Tibial artery (tissue), 4 donors: ENCODE data around the gene GDF15.
A peak's percentile ranks its signal among the peaks of the same experiment; 100 is the strongest.

Source experiments
- DNase-seq, 2 donors: peaks; one replicate each; pipeline ENCODE4 v3.0.0-alpha.2; 2019
- H3K27ac ChIP-seq, 2 donors: fragments of 200-600 bp; sonication (generic) in 1 of 2; 1 replicate in 1 of 2; 2 replicates in 1 of 2; pipeline ENCODE4 v1.5.1; 2018 to 2019; ENCODE audit warnings: mild to moderate bottlenecking in 1 of 2
- H3K27me3 ChIP-seq, 2 donors: fragments of 200-600 bp; sonication (generic) in 1 of 2; one replicate each; pipeline versions ENCODE4 v1.5.1 to v1.6.0; 2016 to 2019
- H3K36me3 ChIP-seq, 3 donors: fragments of 200-600 bp; sonication (generic) in 2 of 3; one replicate each; pipeline ENCODE4 v1.5.1; 2016 to 2019; ENCODE audit warnings: mild to moderate bottlenecking in 2 of 3
- H3K4me1 ChIP-seq, 4 donors: fragments of 200-600 bp; sonication (generic) in 2 of 4; 1 replicate in 3 of 4; 2 replicates in 1 of 4; pipeline ENCODE4 v1.5.1; 2016 to 2019
- H3K4me3 ChIP-seq, 2 donors: fragments of 200-600 bp; sonication (generic) in 1 of 2; 1 replicate in 1 of 2; 2 replicates in 1 of 2; pipeline ENCODE4 v1.5.1; 2018 to 2019; ENCODE audit warnings: mild to moderate bottlenecking in 2 of 2
- H3K9me3 ChIP-seq, 3 donors: fragments of 200-600 bp; sonication (generic) in 1 of 3; one replicate each; pipeline ENCODE4 v1.5.1; 2016 to 2019
- intact Hi-C: fragments of 100-400 bp; cut with DNase I; formaldehyde crosslinking; loops from one replicate; pipeline ENCODE4 v1.15.0; 2023; ENCODE audit warnings: low total_unique reads
- TF ChIP-seq, protein P1 (sequence below), 2 experiments: fragments of 200-600 bp in 1 of 2; fragments of 450-650 bp in 1 of 2; IDR thresholded peaks; one replicate each; pipeline ENCODE4 v1.5.1; 2017 to 2019; ENCODE audit warnings: antibody characterized with exemption in 2 of 2, mild to moderate bottlenecking in 1 of 2, moderate library complexity in 1 of 2

The GDF15 gene

DNA sequence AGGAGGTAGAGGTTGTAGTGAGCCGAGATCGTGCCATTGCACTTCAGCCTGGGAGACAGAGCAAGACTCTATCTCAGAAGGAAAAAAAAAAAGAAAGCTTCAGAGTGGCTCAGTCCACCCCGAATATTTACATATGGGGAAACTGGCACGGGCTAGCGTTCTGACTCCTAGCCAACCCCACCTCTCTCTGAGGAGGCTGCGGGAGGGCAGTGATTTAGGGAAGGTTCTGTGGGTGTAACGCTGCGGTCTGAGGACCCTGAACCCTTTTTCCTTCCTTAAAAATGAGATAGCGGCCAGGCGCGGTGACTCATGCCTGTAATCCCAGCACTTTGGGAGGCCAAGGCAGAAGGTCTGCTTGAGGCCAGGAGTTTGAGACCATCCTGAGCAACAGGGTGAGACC lies 6.5 kb downstream of the GDF15 start:
- Histone ChIP-seq H3K36me3 (no peaks in the 10 kb centered on the region), H3K4me3 (no peak overlapping the region), H3K27me3 (peaks cover 0 to 20% of the 10 kb centered on the region in 2 donors), H3K4me1 (peaks cover 0 to 12% (median 8%) of the 10 kb centered on the region in 4 donors), H3K9me3 (no peaks in the 10 kb centered on the region), H3K27ac (no peak overlapping the region)
- intact Hi-C loops, result no loop called here
- peak; percentile 68 to 78 for DNase-seq
- TF ChIP-seq, protein P1, sequence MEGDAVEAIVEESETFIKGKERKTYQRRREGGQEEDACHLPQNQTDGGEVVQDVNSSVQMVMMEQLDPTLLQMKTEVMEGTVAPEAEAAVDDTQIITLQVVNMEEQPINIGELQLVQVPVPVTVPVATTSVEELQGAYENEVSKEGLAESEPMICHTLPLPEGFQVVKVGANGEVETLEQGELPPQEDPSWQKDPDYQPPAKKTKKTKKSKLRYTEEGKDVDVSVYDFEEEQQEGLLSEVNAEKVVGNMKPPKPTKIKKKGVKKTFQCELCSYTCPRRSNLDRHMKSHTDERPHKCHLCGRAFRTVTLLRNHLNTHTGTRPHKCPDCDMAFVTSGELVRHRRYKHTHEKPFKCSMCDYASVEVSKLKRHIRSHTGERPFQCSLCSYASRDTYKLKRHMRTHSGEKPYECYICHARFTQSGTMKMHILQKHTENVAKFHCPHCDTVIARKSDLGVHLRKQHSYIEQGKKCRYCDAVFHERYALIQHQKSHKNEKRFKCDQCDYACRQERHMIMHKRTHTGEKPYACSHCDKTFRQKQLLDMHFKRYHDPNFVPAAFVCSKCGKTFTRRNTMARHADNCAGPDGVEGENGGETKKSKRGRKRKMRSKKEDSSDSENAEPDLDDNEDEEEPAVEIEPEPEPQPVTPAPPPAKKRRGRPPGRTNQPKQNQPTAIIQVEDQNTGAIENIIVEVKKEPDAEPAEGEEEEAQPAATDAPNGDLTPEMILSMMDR (IDR thresholded peaks at IDR 0.05), result no peak

- Histone ChIP-seq H3K4me3 (no peak overlapping the region), H3K27ac (no peak overlapping the region), H3K4me1 (peaks cover 0 to 10% (median 6%) of the 10 kb centered on the region in 4 donors), H3K36me3 (no peaks in the 10 kb centered on the region), H3K9me3 (no peaks in the 10 kb centered on the region), H3K27me3 (peaks cover 0 to 25% of the 10 kb centered on the region in 2 donors)
- DNase-seq, result no peak
- intact Hi-C loops, result no loop called here
- TF ChIP-seq, protein P1 (IDR thresholded peaks at IDR 0.05), result no peak
These were observed 7.0 kb downstream of the GDF15 start for GRCh38 chr19:18392926-18393325.

DNA sequence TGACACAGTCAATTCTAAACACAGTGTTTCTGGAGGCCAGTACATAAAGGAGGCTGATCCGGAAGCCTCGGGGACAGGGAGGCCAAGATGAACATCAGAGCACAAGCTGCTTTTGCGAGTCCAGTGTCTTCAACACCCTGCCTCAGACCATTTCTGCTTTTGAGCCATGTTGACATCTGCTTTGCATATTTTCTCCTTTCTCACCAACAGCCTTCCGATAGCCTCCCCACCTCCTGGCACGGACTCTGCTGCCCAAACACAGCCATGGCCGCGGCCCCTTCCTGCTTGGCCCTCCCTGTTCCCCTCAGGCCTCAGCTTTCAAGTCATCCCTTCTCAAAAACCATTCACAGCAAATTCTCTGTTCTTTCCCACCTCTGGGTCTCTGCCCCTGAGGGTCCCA lies 7.9 kb downstream of the GDF15 start:
- Histone ChIP-seq H3K27ac (no peak overlapping the region), H3K4me3 (no peak overlapping the region), H3K27me3 (peaks cover 0 to 32% of the 10 kb centered on the region in 2 donors), H3K36me3 (no peaks in the 10 kb centered on the region), H3K4me1 (peaks cover 0 to under 1% (median 0%) of the 10 kb centered on the region in 4 donors), H3K9me3 (no peaks in the 10 kb centered on the region)
- intact Hi-C loops, result no loop called here
- DNase-seq, result peak in 1 of 2 donors; percentile 54
- TF ChIP-seq, protein P1 (IDR thresholded peaks at IDR 0.05), result no peak

DNA sequence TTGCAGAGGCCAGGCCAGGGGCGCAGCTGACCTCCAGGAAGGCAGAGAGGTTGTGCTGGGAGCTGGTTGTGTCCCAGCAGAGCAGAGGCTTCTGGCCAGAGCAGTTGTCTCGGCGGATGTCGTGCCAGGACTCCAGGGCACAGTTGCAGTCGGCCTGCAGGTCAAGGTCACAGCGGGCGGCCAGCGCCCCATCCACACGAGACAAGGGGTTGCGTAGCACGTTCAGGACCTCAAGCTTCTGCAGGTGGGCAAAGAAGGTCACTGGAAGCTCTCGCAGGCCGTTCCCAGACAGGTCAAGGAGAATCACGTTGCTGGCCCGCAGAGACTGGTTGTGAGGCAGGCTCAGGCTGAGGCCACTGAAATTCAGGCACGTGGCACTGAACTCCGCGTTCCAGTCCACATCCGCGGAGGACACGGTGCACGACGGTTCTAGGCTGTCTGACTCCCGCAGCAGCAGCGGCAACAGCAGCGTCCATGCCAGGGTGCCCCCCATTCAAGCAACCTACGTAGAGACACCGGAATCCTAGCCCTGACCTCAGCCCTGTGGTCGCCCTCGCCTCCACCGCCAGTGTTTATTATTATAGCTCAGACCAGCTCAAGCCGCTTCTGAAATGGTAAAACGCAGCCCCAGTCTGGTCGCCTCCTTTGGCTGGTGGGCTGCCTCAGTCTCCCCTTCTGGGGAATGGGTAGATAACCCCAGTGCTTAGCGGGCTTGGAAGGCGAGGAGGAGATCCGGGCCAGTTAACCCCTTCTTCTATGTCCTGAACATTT lies 10.7 kb downstream of the GDF15 start:
- intact Hi-C loops, result loop anchor here (5.0 kb wide), 1 partner anchor 44 kb away; no protein-coding TSS in a partner anchor
- Histone ChIP-seq H3K4me1 (no peaks in the 10 kb centered on the region), H3K36me3 (no peaks in the 10 kb centered on the region), H3K4me3 (peak overlapping the region; percentile 34 to 39), H3K27ac (no peak overlapping the region), H3K9me3 (no peaks in the 10 kb centered on the region), H3K27me3 (peaks cover 0 to 32% of the 10 kb centered on the region in 2 donors)
- TF ChIP-seq, protein P1 (IDR thresholded peaks at IDR 0.05), result no peak
- DNase-seq, result no peak

DNA sequence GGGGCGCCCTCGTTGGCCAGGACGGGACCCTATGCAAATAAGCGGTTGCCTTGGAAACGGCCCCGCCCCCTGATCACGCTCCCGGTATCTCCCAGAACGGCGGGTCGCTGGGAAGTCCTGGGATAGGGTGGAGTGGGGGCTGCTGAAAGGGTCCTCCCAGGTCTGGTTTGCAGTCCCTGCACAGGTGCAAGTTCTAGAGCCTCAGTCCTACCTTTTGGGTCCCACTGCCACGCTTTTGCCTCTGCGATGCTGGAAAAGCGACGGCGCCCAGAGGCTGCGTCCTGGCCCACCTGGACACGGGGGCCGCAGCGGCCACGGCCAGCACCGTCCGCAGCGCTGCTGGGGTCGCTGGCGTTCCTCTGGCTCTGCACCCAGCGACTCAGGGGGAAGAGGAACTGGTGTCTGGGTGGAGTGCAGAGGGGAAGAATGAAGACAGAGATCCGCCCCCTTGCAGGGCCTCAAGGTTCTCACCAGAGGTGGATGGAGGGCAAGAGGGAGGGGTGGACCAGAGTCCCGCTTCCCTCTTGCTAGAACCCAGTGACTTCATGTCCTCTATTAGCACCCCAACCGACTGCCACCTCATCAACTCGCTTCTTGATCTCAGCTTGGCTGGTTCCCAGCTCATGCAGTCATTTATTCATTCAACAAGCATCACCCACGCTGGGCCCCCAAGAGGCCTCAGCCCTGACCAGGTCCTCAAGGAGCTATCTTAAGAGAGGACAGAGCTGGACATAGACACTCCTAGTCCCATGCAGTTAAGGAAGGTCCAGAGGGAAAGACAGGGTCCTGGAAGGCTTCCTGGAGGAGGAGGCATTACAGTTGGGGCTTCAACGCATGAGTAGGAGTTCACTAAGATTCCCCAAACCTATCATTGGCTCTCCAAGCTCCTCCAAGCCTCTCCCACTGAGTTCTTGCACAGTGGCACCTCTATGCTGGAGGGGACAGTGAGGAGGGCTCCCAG lies 11.6 kb downstream of the GDF15 start, which contains the start of gene LRRC25:
TSS of gene LRRC25 (minus strand) at position 381 of the 961 bp plus-strand sequence. CDS start 659 bp downstream, outside the sequence.
- H3K27ac ChIP-seq, result no peak within 1 kb of the TSS
- TF ChIP-seq, protein P1 (IDR thresholded peaks at IDR 0.05), result no peak
- intact Hi-C loops, result loop anchor here (5.0 kb wide), 1 partner anchor 45 kb away; no protein-coding TSS in a partner anchor
- H3K27me3 ChIP-seq, result peaks cover 0 to 40% of the 10 kb centered on the region in 2 donors
- H3K4me1 ChIP-seq, result no peaks in the 10 kb centered on the region
- H3K9me3 ChIP-seq, result no peaks in the 10 kb centered on the region
- peak within 1 kb of the TSS; percentile 34 to 39 for H3K4me3 ChIP-seq
- DNase-seq, result peak; percentile 59 to 78
- H3K36me3 ChIP-seq, result no peaks in the 10 kb centered on the region
